Tibial artery (tissue), 4 donors: ENCODE data around the gene NEU4.
"Not testable (repeated sequence)": the region's sequence is repeated elsewhere in the genome, so short reads cannot be mapped to it uniquely, and the experiment has no call there.

ENCODE experiments used
- DNase-seq, 2 donors: peaks; one replicate each; pipeline ENCODE4 v3.0.0-alpha.2; 2019
- H3K27ac ChIP-seq, 2 donors: fragments of 200-600 bp; sonication (generic) in 1 of 2; 1 replicate in 1 of 2; 2 replicates in 1 of 2; pipeline ENCODE4 v1.5.1; 2018 to 2019; ENCODE audit warnings: mild to moderate bottlenecking in 1 of 2
- H3K27me3 ChIP-seq, 2 donors: fragments of 200-600 bp; sonication (generic) in 1 of 2; one replicate each; pipeline versions ENCODE4 v1.5.1 to v1.6.0; 2016 to 2019
- H3K36me3 ChIP-seq, 3 donors: fragments of 200-600 bp; sonication (generic) in 2 of 3; one replicate each; pipeline ENCODE4 v1.5.1; 2016 to 2019; ENCODE audit warnings: mild to moderate bottlenecking in 2 of 3
- H3K4me1 ChIP-seq, 4 donors: fragments of 200-600 bp; sonication (generic) in 2 of 4; 1 replicate in 3 of 4; 2 replicates in 1 of 4; pipeline ENCODE4 v1.5.1; 2016 to 2019
- H3K4me3 ChIP-seq, 2 donors: fragments of 200-600 bp; sonication (generic) in 1 of 2; 1 replicate in 1 of 2; 2 replicates in 1 of 2; pipeline ENCODE4 v1.5.1; 2018 to 2019; ENCODE audit warnings: mild to moderate bottlenecking in 2 of 2
- H3K9me3 ChIP-seq, 3 donors: fragments of 200-600 bp; sonication (generic) in 1 of 3; one replicate each; pipeline ENCODE4 v1.5.1; 2016 to 2019
- CTCF ChIP-seq, 2 experiments: fragments of 200-600 bp in 1 of 2; fragments of 450-650 bp in 1 of 2; IDR thresholded peaks; one replicate each; pipeline ENCODE4 v1.5.1; 2017 to 2019; ENCODE audit warnings: antibody characterized with exemption in 2 of 2, mild to moderate bottlenecking in 1 of 2, moderate library complexity in 1 of 2
- intact Hi-C: fragments of 100-400 bp; cut with DNase I; formaldehyde crosslinking; loops from one replicate; pipeline ENCODE4 v1.15.0; 2023; ENCODE audit warnings: low total_unique reads

NEU4 gene

GRCh38 chr2:241801611-241802420 is 7.2 kb upstream of the NEU4 start:
- no peak for TF ChIP-seq CTCF (IDR thresholded peaks at IDR 0.05)
- DNase-seq: peak; percentile 16 to 53
- Histone ChIP-seq H3K4me1 (peaks cover 0 to 21% (median 20%) of the 10 kb centered on the region in 4 donors), H3K4me3 (no peak overlapping the region), H3K27ac (no peak overlapping the region), H3K9me3 (no peaks in the 10 kb centered on the region), H3K27me3 (peaks cover 0 to 54% of the 10 kb centered on the region in 2 donors), H3K36me3 (no peaks in the 10 kb centered on the region)
- intact Hi-C loops: no loop called here

- intact Hi-C loops: no loop called here
- peak in 1 of 2 donors; percentile 13 for DNase-seq
- peaks cover 0 to 21% (median 20%) of the 10 kb centered on the region in 4 donors for H3K4me1 ChIP-seq
- no peak overlapping the region for H3K27ac ChIP-seq
- peak overlapping the region; percentile 41 to 53 for H3K4me3 ChIP-seq
- H3K36me3 ChIP-seq: no peaks in the 10 kb centered on the region
- no peak for TF ChIP-seq CTCF (IDR thresholded peaks at IDR 0.05)
- peaks cover 0 to 48% of the 10 kb centered on the region in 2 donors for H3K27me3 ChIP-seq
- no peaks in the 10 kb centered on the region for H3K9me3 ChIP-seq
These were observed 6.3 kb upstream of the NEU4 start for GRCh38 chr2:241802421-241803318.

GRCh38 chr2:241803387-241804325 is 5.3 kb upstream of the NEU4 start:
- no peak overlapping the region for H3K27ac ChIP-seq
- no peaks in the 10 kb centered on the region for H3K9me3 ChIP-seq
- peak; percentile 41 to 65 for DNase-seq
- peaks cover 0 to 21% (median 20%) of the 10 kb centered on the region in 4 donors for H3K4me1 ChIP-seq
- TF ChIP-seq CTCF (IDR thresholded peaks at IDR 0.05): no peak
- peaks cover 0 to 39% of the 10 kb centered on the region in 2 donors for H3K27me3 ChIP-seq
- no peaks in the 10 kb centered on the region for H3K36me3 ChIP-seq
- H3K4me3 ChIP-seq: peak overlapping the region; percentile 41 to 53
- intact Hi-C loops: no loop called here

GRCh38 chr2:241804326-241805229 is 4.4 kb upstream of the NEU4 start:
- no peak for TF ChIP-seq CTCF (IDR thresholded peaks at IDR 0.05)
- Histone ChIP-seq H3K9me3 (no peaks in the 10 kb centered on the region), H3K27me3 (peaks cover 0 to 39% of the 10 kb centered on the region in 2 donors), H3K4me3 (peak overlapping the region; percentile 41 to 53), H3K27ac (no peak overlapping the region), H3K36me3 (no peaks in the 10 kb centered on the region), H3K4me1 (peaks cover 0 to 21% (median 20%) of the 10 kb centered on the region in 4 donors)
- peak; percentile 18 to 60 for DNase-seq
- intact Hi-C loops: no loop called here

GRCh38 chr2:241806217-241806616 is 2.8 kb upstream of the NEU4 start:
- H3K4me3 ChIP-seq, intact Hi-C loops, H3K36me3 ChIP-seq, H3K9me3 ChIP-seq, DNase-seq, H3K27ac ChIP-seq: not testable (repeated sequence)
- Histone ChIP-seq H3K4me1 (peaks cover 0 to 36% (median 24%) of the 10 kb centered on the region in 4 donors), H3K27me3 (peaks cover 0 to 52% of the 10 kb centered on the region in 2 donors)
